Right forelimb (tissue), 1 donor: Measurements from ENCODE around the gene SOS2.
A peak's percentile ranks its signal among the peaks of the same experiment; 100 is the strongest.

ENCODE experiments used
- DNase-seq: peaks from one replicate; pipeline ENCODE4 v3.0.0-alpha.2; 2018

SOS2 gene

DNA sequence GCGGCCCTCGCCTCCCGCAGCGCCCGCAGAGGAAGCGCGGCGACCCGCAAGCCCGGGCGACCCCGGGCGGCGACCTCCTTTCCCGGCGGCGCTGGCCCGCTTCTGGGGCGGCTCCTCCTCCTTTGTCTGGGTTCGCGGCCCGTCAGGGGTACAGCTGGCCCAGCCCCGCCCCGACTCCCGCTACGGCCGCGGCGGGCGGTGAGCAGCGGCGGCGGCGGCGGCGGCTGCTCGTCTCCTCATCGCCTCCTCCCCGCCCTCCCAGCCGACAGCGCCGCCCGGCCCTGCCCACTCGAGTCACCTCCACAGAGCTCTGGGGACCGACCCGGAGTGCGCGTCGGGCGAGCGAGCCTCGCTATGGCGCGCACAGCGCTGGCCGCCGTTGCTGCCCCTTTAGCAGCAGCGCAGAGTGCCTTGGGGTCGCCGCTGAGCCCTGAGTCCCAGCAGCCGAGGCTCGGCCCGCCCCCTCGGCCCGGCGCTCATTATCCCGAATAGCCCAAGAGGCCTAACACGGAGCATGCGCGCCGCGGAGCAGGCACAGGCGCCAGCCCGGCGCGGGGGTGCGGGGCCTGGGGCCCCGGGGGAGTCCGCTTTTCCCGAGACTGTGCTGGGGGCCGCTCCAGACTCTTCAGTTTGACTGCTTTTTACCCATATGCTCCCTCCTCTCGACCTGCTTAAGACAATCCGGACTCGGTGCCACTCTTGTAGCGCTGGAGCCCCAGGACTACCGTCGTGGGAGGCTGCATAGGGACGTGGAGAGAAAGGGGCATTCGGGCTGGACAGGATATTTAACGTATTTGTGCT is at the start of gene SOS2:
SOS2 (minus strand) TSS at position 104 of the 801 bp plus-strand sequence. CDS start 295 bp downstream, outside the sequence.
- DNase-seq = peak; percentile 93

DNA sequence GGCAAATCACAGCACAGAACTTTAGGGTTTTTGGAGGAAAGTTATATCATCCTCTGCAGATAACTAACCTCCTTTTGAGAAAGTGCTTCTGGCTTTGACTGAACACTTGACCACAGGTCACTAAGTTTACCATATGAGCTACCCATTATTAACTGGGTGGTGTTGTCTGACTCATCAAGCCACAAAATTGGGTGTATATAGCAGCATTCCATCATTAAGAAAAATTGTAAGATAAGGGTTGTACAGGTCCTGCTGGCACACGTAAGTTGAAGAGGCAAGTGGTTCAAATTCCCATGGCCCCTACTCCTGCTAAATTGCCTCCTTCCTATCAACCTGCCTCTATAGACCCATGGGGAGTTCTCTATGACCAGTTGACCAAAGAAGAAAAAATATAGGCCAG is 41.1 kb upstream of the SOS2 start:
- DNase-seq = no peak

- no peak for DNase-seq
These were observed 39.6 kb upstream of the SOS2 start for GRCh38 chr14:50270932-50271331.

- DNase-seq = no peak
These were observed 33.7 kb upstream of the SOS2 start for GRCh38 chr14:50265029-50265428.

DNA sequence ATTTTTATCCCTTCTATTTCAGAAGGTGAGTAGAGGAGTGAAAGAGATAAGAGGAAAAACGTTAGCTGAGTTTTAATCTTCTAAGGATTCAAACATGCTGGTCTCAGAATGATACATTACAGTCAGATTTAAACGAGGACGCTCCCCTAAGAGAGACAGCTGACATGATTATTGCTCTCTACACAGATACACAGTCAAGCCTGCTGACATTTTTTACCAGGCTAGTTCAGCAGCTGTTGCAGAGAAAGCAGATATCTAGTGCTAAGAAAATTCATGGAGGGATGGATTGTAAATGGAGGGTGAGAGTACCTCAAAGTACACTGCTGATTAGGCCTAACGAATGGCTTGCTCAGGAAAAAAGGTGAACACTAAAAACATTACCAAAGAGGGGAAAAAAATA is 31.9 kb upstream of the SOS2 start:
- no peak for DNase-seq

DNA sequence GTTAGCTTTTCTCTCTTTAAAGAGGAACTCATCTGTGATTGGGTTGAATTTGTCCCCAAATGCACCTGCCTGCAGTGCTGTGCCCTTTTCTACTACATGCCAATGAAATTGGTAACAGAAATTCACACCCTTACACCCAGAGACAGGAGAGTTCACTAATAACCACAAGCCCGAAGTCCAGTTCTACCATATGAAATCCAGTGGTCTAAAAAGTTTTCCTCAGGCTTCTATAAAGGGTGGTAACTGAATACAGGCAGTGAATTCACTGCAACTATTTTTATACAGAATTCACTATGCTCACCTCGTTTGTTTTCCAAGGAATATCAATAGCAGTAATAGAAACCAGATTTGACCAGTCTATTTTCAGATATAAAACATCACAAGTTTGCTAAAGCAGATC is 31.5 kb upstream of the SOS2 start:
- DNase-seq = no peak

GRCh38 chr14:50260511-50260910 is 29.1 kb upstream of the SOS2 start:
- DNase-seq = no peak

DNA sequence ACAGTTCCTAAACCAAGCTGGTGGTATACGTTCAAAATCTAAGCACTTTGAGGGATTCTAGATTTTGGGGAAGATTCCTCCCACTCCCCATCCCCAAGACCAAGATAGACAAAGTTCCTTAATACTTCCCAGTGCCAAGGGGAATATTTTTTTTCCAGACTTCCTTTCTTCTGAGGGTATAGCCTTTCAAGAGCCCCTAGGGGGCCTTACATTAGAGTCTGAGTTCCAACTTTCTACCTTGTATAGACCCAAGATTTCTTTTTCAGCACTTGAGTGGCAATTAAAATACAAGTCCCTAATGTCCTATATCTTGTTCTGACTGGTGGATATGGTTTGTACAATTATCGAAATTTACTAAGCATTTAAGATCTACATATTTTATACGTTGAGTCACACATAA is 28.7 kb upstream of the SOS2 start:
- no peak for DNase-seq

GRCh38 chr14:50257732-50258131 is 26.4 kb upstream of the SOS2 start:
- DNase-seq = no peak

DNA sequence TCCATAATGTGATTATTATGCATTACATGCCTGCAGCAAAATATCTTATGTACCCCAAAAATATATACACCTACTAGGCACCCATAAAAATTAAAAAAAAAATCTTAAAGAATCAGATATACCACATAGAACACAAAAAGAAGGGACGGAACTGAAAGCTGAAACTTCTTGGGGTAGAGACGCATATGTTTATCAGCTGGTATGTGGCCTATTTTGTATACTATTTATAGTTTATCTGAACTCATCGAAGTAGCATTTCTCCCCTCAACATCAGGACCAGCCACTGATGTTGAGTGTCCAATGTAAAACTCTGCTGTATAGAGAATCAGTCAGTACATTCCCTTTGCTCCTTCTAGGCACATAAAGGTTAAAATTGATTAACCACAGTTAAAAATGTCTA is 22.9 kb upstream of the SOS2 start:
- DNase-seq = no peak

DNA sequence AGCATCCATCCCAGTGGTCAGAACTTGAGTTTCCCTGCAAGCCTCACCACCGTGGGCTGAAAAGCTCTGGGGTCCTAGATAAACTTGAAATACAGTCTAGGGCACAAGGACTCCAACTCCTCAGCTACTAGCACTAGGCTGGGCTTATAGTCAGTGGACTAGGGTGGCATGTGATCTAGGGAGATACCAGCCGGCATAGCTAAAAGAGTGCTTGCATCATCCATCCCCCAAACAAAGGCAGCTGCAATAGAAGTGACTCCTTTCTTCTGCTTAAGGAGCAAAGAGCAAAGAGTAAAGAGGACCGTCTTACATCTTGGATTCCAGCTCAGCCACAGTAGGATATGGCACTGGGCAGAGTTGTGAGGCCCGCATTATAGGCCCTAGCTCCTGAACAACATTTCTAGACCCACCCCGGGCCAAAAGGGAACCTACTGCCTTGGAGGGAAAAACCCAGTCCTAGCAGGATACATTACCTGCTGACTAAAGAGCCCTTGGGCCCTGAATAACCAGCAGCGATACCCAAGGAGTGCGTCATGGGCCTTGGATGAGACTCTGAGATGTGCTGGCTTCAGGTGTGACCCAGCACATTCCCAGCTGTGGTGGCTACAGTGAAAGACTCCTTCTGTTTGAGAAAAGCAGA is 17.9 kb upstream of the SOS2 start:
- no peak for DNase-seq

GRCh38 chr14:50247245-50247644 is 15.9 kb upstream of the SOS2 start:
- DNase-seq = no peak

DNA sequence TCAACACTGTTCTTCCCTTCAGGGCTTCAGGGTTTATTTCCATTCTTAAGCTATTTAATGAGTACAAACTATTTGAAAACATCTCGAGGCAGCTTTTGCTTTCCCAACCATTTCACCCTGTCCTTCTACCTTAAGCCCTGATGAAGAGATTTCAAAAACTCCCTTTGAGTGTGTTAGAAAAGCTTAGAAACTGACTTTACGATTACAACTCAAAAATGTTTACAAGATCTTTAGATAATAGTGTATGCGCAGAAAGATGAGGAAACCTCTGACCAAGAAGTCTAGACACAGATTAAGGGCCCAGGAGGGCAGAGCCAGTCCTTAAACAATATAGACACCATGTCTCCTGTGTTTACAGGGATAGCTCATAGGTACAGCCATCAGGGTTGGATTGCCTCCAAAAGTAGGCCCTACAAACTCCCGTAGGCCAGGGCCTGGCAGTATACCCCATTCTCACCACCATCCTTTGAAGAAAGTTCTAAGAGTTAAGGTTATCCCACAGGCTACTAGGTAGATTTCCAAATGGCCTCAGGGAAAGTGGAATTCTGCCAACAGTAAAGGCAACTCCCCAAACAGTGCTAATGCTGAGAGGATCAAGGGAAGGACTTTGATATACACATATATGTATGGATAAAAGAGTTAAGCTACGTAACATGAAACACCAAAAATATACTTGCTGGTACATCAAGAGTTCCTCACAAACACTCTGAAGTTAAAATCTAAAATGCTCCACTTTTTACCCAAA is 11.4 kb upstream of the SOS2 start:
- no peak for DNase-seq

DNA sequence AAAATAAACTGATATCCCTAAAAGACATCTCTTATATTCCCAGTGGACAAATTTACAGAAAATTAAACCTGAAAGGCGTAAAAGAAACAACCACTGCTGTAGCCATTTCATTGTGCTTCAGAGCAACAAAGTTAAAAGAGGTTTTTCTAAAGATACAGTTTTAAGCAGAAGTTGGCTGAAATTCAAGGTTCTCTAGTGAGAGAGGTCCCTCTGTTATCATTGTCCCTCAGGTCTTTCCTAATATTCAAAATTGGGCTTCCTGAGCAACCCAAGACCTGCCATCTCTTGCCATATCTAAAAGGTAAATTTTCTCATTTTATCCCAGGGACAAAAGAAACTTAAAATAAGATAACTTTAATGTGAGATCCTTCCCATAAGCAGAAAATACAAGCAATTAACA is 10.7 kb upstream of the SOS2 start:
- DNase-seq = no peak

- DNase-seq = no peak
These were observed 6.0 kb upstream of the SOS2 start for GRCh38 chr14:50237427-50237826.

DNA sequence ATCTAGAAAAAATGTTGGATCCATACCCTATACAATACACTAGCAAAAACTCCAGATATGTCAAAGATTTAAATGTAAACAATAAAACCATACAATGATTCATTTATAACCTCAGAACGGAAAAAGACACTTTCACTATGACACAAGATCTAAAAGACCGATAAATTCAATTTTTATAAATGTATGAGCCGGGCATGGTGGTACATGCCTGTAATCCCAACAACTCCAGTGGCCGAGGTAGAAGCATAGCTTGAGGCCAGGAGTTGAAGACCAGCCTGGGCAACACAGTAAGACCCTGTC is 2.5 kb upstream of the SOS2 start:
- DNase-seq = no peak

- no peak for DNase-seq
These were observed 2.0 kb upstream of the SOS2 start for GRCh38 chr14:50233166-50233950.

GRCh38 chr14:50232276-50232642 is 881 bp upstream of the SOS2 start:
- DNase-seq = no peak

DNA sequence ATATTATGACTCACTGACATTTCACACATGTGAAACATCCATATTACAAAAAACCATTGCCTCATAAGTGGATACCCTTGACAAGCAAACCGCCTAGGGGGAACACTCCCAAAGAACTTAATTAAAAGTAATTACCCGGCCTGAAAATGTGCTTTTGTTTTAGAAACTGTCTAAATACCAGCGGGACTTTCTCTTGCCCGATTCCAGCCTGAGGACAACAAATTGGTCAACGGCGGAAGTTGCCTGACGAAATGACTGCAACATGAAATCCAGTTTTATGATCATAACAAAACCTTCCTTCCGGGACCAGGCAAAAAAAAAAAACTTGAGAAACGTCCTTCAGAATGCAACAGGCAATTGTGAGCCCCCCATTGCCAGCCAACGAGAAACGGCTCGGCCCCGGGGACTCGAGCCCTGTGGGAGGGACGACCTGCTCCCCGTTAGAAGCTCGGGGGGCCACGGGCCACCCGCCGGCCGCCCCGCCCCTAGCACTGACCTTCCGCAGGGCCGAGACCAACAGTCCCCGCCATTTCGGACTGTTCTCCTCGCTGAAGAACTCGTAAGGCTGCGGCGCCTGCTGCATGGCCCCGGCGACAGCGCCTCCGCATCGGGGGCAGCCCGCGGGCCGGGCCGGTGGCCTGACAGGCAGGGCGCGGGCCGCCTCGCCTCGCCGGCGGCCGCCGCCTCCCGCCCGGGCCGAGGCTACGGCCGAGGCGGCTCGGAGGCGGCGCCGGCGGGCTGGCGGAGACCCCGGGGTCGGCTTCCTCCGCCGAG is 490 bp downstream of the SOS2 start:
- DNase-seq = peak; percentile 74

DNA sequence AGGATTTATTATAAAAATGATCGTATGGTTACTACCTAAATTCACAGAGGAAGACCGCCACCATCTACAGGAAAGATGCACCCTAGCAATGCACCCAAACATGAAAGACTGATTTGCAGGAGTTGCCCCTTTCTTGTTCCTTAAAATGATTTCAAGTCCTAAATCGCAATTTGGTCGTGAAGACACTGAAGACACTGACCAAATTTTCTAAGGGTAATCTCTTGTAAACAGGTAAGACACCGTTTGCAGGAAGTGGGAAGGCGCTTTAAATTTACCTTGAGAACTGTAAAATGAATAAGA is 1.0 kb downstream of the SOS2 start:
- DNase-seq = no peak

DNA sequence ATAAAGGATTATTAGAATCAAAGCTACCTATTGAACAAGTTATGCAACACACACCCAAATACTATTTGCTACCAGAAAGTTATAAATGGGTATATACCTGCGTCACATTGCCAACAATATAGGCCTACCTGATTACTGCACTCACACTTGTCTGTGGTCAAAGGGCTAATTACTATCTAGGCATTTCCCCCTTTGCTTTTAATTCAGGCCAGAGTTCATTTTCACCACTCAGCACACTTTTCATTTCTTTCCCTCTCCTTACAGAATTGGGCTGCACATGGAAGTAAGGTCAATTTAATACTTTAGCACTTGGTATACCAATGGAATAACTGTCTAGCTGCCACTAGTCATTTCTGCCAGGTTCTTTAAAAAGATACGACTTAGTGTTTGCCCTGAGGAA is 1.7 kb downstream of the SOS2 start:
- DNase-seq = no peak

- DNase-seq = no peak
These were observed 3.1 kb downstream of the SOS2 start for GRCh38 chr14:50228313-50228712.

DNA sequence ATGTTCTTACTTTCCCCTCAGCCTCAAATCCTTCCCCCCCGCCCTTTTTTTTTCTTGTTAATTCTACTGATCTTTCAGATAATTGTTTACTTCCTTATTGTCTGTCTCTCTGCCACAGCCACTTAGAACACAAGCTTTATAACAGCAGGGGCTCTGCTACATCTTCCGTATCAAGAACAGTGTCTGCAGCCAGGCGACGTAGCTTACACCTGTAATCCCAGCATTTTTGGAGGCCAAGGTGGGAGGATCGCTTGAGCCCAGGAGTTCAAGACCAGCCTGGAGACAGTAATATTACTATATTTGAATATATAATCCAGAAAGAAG is 5.4 kb downstream of the SOS2 start:
- no peak for DNase-seq
